Endometrial microvascular endothelial cells (primary cell): Measurements from ENCODE around the gene RHOU. TPM values are rescaled to one million over a fixed set of nuclear protein-coding genes. Genes with fewer than 3 reads are reported as not detected.

Source experiments
- total RNA-seq: library from RNA; depleted of rRNA; stranded (reverse); fragments of >200 nt; gene quantifications from one replicate; pipeline ENCODE4 v1.2.3, GENCODE V29; 2015; ENCODE audit errors: inconsistent ontology term

Gene RHOU
- total RNA-seq, 1 donor from 2014 or later: 0.19 TPM

Other genes starting within 250 kb of the RHOU start
- gene RNF187, start 248.1 kb upstream of the RHOU start, total RNA-seq: 28.7 TPM